ENCODE results near the gene CD276. TPM values are rescaled to one million over a fixed set of nuclear protein-coding genes. Genes with fewer than 3 reads are reported as not detected.

The CD276 gene
- total RNA-seq, 4 donors from 2014 or later = 31.8 to 58.1 (median 40.1) TPM

GRCh38 chr15:73710321-73710720, 26.1 kb downstream of the CD276 start:
- peaks cover 23 to 87% (median 58%) of the 10 kb centered on the region in 4 donors for H3K36me3 ChIP-seq

GRCh38 chr15:73711526-73711925, 27.3 kb downstream of the CD276 start:
- 93% methylated on average over 4 of the region's 4 CpGs for WGBS
- Histone ChIP-seq H3K4me1 (peaks cover 0 to 4% (median 2%) of the 10 kb centered on the region in 4 donors), H3K27ac (replicated peaks in 1 of 4) (no peak overlapping the region), H3K36me3 (peaks cover 23 to 75% (median 57%) of the 10 kb centered on the region in 4 donors), H3K27me3 (no peaks in the 10 kb centered on the region), H3K9me3 (no peaks in the 10 kb centered on the region), H3K4me3 (no peak overlapping the region)
- intact Hi-C loops (cut with DNase I) = no loop called here
- no peak for DNase-seq (ENCODE audit: extremely low spot score)
- TF ChIP-seq POLR2A (IDR thresholded peaks at IDR 0.05; ENCODE audit: low read depth) (no peak), POLR2AphosphoS5 (IDR thresholded peaks at IDR 0.05) (no peak), CTCF (IDR thresholded peaks at IDR 0.05) (no peak), EP300 (IDR thresholded peaks at IDR 0.05) (no peak)

More at GRCh38 chr15:73710321-73710720, 26.1 kb downstream of the CD276 start:
- DNase-seq (ENCODE audit: extremely low spot score) = no peak
- Histone ChIP-seq H3K27me3 (no peaks in the 10 kb centered on the region), H3K4me3 (no peak overlapping the region), H3K9me3 (no peaks in the 10 kb centered on the region), H3K4me1 (peaks cover 0 to 2% (median under 1%) of the 10 kb centered on the region in 4 donors), H3K27ac (replicated peaks in 1 of 4) (no peak overlapping the region)
- 98% methylated on average over 4 of the region's 5 CpGs for WGBS
- TF ChIP-seq CTCF (IDR thresholded peaks at IDR 0.05) (no peak), POLR2A (IDR thresholded peaks at IDR 0.05; ENCODE audit: low read depth) (no peak), EP300 (IDR thresholded peaks at IDR 0.05) (no peak), POLR2AphosphoS5 (IDR thresholded peaks at IDR 0.05) (no peak)
- intact Hi-C loops (cut with DNase I) = no loop called here

- Histone ChIP-seq H3K4me3 (no peak overlapping the region), H3K36me3 (peaks cover 18 to 69% (median 54%) of the 10 kb centered on the region in 4 donors), H3K27me3 (no peaks in the 10 kb centered on the region), H3K4me1 (peaks cover 0 to 8% (median 2%) of the 10 kb centered on the region in 4 donors), H3K9me3 (no peaks in the 10 kb centered on the region), H3K27ac (replicated peaks in 1 of 4) (no peak overlapping the region)
- no peak for DNase-seq (ENCODE audit: extremely low spot score)
- TF ChIP-seq CTCF (IDR thresholded peaks at IDR 0.05) (no peak), EP300 (IDR thresholded peaks at IDR 0.05) (no peak), POLR2AphosphoS5 (IDR thresholded peaks at IDR 0.05) (no peak), POLR2A (IDR thresholded peaks at IDR 0.05; ENCODE audit: low read depth) (no peak)
- intact Hi-C loops (cut with DNase I) = no loop called here
These were observed 27.9 kb downstream of the CD276 start for GRCh38 chr15:73712107-73712506.

- WGBS = 86% methylated on average over 5 of the region's 5 CpGs
- H3K4me1 ChIP-seq = peaks cover 0 to 8% (median 2%) of the 10 kb centered on the region in 4 donors
- peaks cover 18 to 42% (median 32%) of the 10 kb centered on the region in 4 donors for H3K36me3 ChIP-seq
- TF ChIP-seq EP300 (IDR thresholded peaks at IDR 0.05) = no peak
- TF ChIP-seq CTCF (IDR thresholded peaks at IDR 0.05) = no peak
- no peak for TF ChIP-seq POLR2AphosphoS5 (IDR thresholded peaks at IDR 0.05)
- TF ChIP-seq POLR2A (IDR thresholded peaks at IDR 0.05; ENCODE audit: low read depth) = no peak
- DNase-seq (ENCODE audit: extremely low spot score) = no peak
- intact Hi-C loops (cut with DNase I) = no loop called here
- no peak overlapping the region for H3K4me3 ChIP-seq
- H3K9me3 ChIP-seq = no peaks in the 10 kb centered on the region
- no peak overlapping the region for H3K27ac ChIP-seq (replicated peaks in 1 of 4)
- H3K27me3 ChIP-seq = no peaks in the 10 kb centered on the region
These were observed 30.6 kb downstream of the CD276 start for GRCh38 chr15:73714695-73715301.

All from esophagus muscularis mucosa (tissue), 4 donors.